Endodermal cell (in vitro differentiated cells): ENCODE data around the gene TP53. TPM values are rescaled to one million over a fixed set of nuclear protein-coding genes. Genes with fewer than 3 reads are reported as not detected.
"Not testable (repeated sequence)": the region's sequence is repeated elsewhere in the genome, so short reads cannot be mapped to it uniquely, and the experiment has no call there.

Experiments
- DNase-seq: peaks from one replicate; pipeline ENCODE4 v3.0.0-alpha.2; 2017
- H3K27ac ChIP-seq: 2 replicates; pipeline ENCODE4 v1.5.1; 2013; ENCODE audit warnings: mild to moderate bottlenecking, low read depth, low read length, moderate library complexity
- H3K27me3 ChIP-seq: 2 replicates; pipeline ENCODE4 v1.6.1; 2013; ENCODE audit warnings: mild to moderate bottlenecking, low read length, moderate library complexity; ENCODE audit not compliant: insufficient read depth, control insufficient read depth, poor library complexity, severe bottlenecking
- H3K36me3 ChIP-seq: 2 replicates; pipeline ENCODE4 v1.7.0; 2013; ENCODE audit warnings: mild to moderate bottlenecking, low read length, moderate library complexity; ENCODE audit not compliant: control insufficient read depth, insufficient read depth
- H3K4me1 ChIP-seq: one replicate; pipeline ENCODE4 v1.7.0; 2013; ENCODE audit warnings: low read length; ENCODE audit not compliant: control insufficient read depth, insufficient read depth
- H3K4me3 ChIP-seq: 2 replicates; pipeline ENCODE4 v1.5.1; 2013; ENCODE audit warnings: mild to moderate bottlenecking, low read length, moderate library complexity
- H3K9ac ChIP-seq: 2 replicates; pipeline ENCODE4 v1.6.1; 2013; ENCODE audit warnings: mild to moderate bottlenecking, low read length, moderate library complexity; ENCODE audit not compliant: poor library complexity, severe bottlenecking; ENCODE audit errors: extremely low read depth
- H3K9me3 ChIP-seq: 2 replicates; pipeline ENCODE4 v1.6.1; 2013; ENCODE audit warnings: mild to moderate bottlenecking, low read length, moderate library complexity; ENCODE audit not compliant: control insufficient read depth
- H3K27ac Mint-ChIP-seq: 2 replicates; pipeline ENCODE4 v1.8.0; 2020; ENCODE audit warnings: mixed read lengths
- H3K27me3 Mint-ChIP-seq: 2 replicates; pipeline ENCODE4 v1.8.0; 2021; ENCODE audit warnings: mild to moderate bottlenecking, mixed read lengths; ENCODE audit not compliant: insufficient read depth
- H3K36me3 Mint-ChIP-seq: 2 replicates; pipeline ENCODE4 v1.8.0; 2020; ENCODE audit warnings: low read depth, mixed read lengths
- H3K4me1 Mint-ChIP-seq: 2 replicates; pipeline ENCODE4 v1.8.0; 2020; ENCODE audit warnings: mixed read lengths
- H3K4me3 Mint-ChIP-seq: 2 replicates; pipeline ENCODE4 v1.8.0; 2020; ENCODE audit warnings: mild to moderate bottlenecking, moderate library complexity, mixed read lengths
- H3K9me3 Mint-ChIP-seq: 2 replicates; pipeline ENCODE4 v1.8.0; 2020; ENCODE audit warnings: mild to moderate bottlenecking, mixed read lengths
- CTCF ChIP-seq: fragments of 200-600 bp; sonication (generic); conservative IDR thresholded peaks from 2 replicates; pipeline ENCODE4 v1.5.0; 2021; ENCODE audit warnings: antibody characterized with exemption, mild to moderate bottlenecking
- WGBS, 2 experiments: methylation state at CpG; one replicate each; pipeline versions ENCODE4 v1.1.5 to v1.1.7; 2013; ENCODE audit warnings: missing lambda C conversion rate in 2 of 2, mixed read lengths in 1 of 2; ENCODE audit not compliant: insufficient coverage in 1 of 2, insufficient read length in 1 of 2; 5-methylcytosine and 5-hydroxymethylcytosine counted together
- total RNA-seq, 2 donors: library from RNA; stranded (reverse); fragmentation: NEBNext Ultra II Directional in 1 of 2; extraction: Animal tissue kit (Norgen Biotek cat#: 25700) in 1 of 2; gene quantifications; 2 replicates in 1 of 2; 3 replicates in 1 of 2; pipeline ENCODE4 v1.2.1, GENCODE V29; 2021

The TP53 gene
- total RNA-seq, 2 donors from 2014 or later = 113 to 130 TPM

GRCh38 chr17:7626307-7626706 lies 61.0 kb downstream of the TP53 start:
- Histone ChIP-seq H3K36me3 (peaks cover 10% of the 10 kb centered on the region), H3K27me3 (no peaks in the 10 kb centered on the region), H3K9ac (peak overlapping the region; percentile 97), H3K4me3 (peak overlapping the region; percentile 95), H3K9me3 (no peaks in the 10 kb centered on the region), H3K4me1 (peaks cover 4% of the 10 kb centered on the region), H3K27ac (no peak overlapping the region)
- Mint-ChIP-seq H3K4me1 (peaks cover 9% of the 10 kb centered on the region), H3K27ac (peak overlapping the region; percentile 74), H3K27me3 (no peaks in the 10 kb centered on the region), H3K36me3 (peaks cover 8% of the 10 kb centered on the region), H3K4me3 (peak overlapping the region; percentile 86), H3K9me3 (no peaks in the 10 kb centered on the region)
- TF ChIP-seq CTCF = no peak
- no peak for DNase-seq
- WGBS, 2 experiments = 91 to 96% methylated on average over 4 to 7 of the region's 7 CpGs

GRCh38 chr17:7625749-7626148 lies 61.5 kb downstream of the TP53 start:
- H3K27me3 ChIP-seq, H3K36me3 ChIP-seq, H3K4me3 ChIP-seq, H3K9me3 ChIP-seq, H3K27ac ChIP-seq, H3K4me1 ChIP-seq, H3K27ac Mint-ChIP-seq, H3K27me3 Mint-ChIP-seq, H3K4me1 Mint-ChIP-seq, H3K9ac ChIP-seq, H3K9me3 Mint-ChIP-seq, DNase-seq, H3K36me3 Mint-ChIP-seq: not testable (repeated sequence)
- WGBS, 2 experiments = 96 to 98% methylated on average over 14 to 16 of the region's 16 CpGs
- H3K4me3 Mint-ChIP-seq = peak overlapping the region; percentile 86

GRCh38 chr17:7623661-7624060 lies 63.6 kb downstream of the TP53 start:
- Histone ChIP-seq H3K4me1 (peaks cover 4% of the 10 kb centered on the region), H3K9ac (no peak overlapping the region), H3K9me3 (no peaks in the 10 kb centered on the region), H3K4me3 (no peak overlapping the region), H3K27me3 (no peaks in the 10 kb centered on the region), H3K27ac (no peak overlapping the region), H3K36me3 (peaks cover 10% of the 10 kb centered on the region)
- no peaks in the 10 kb centered on the region for H3K9me3 Mint-ChIP-seq
- TF ChIP-seq CTCF = no peak
- 88 to 91% methylated on average over 3 to 5 of the region's 5 CpGs for WGBS, 2 experiments
- peaks cover 9% of the 10 kb centered on the region for H3K4me1 Mint-ChIP-seq
- peaks cover 8% of the 10 kb centered on the region for H3K36me3 Mint-ChIP-seq
- no peak overlapping the region for H3K27ac Mint-ChIP-seq
- H3K27me3 Mint-ChIP-seq = no peaks in the 10 kb centered on the region
- no peak overlapping the region for H3K4me3 Mint-ChIP-seq
- no peak for DNase-seq

DNA sequence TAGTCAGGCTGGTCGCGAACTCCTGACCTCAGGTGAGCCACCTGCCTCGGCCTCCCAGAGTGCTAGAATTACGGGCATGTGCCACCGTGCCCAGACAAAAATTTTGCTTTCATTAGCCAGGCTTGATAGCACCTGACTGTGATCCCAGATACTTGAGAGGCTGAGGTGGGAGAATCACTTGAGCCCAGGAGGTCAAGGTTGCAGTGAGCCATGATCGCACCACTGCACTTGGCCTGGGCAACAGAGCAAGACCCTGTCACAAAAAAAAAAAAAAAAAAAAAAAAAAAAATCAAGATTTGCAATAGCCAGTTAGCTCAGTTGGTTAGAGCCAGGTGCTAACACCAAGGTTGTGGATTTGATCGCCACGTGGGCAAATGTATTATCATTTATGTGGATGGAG lies 66.5 kb downstream of the TP53 start:
- no peak overlapping the region for H3K4me3 ChIP-seq
- no peak overlapping the region for H3K27ac ChIP-seq
- H3K4me3 Mint-ChIP-seq = no peak overlapping the region
- H3K4me1 ChIP-seq = no peaks in the 10 kb centered on the region
- no peaks in the 10 kb centered on the region for H3K36me3 Mint-ChIP-seq
- H3K27ac Mint-ChIP-seq = no peak overlapping the region
- no peak overlapping the region for H3K9ac ChIP-seq
- no peaks in the 10 kb centered on the region for H3K27me3 ChIP-seq
- H3K4me1 Mint-ChIP-seq = no peaks in the 10 kb centered on the region
- H3K27me3 Mint-ChIP-seq = no peaks in the 10 kb centered on the region
- WGBS, 2 experiments = 89 to 90% methylated on average over 5 to 8 of the region's 8 CpGs
- TF ChIP-seq CTCF = no peak
- no peak for DNase-seq
- no peaks in the 10 kb centered on the region for H3K9me3 ChIP-seq
- H3K36me3 ChIP-seq = peaks cover 3% of the 10 kb centered on the region
- no peaks in the 10 kb centered on the region for H3K9me3 Mint-ChIP-seq
